OCI-LY7 (cell line): ENCODE measurements around the gene KIAA1549. TPM values are rescaled to one million over a fixed set of nuclear protein-coding genes. Genes with fewer than 3 reads are reported as not detected.

ENCODE experiments used
- BruUV-seq: library from RNA; stranded (reverse); fragments of 400-500 nt; replicated peaks from 2 replicates; lab custom pipeline; 2021; lab: Mats Ljungman, UMichigan
- CTCF ChIA-PET: fragments of 300-600 bp; sonication (Branson Sonifier 250); formaldehyde crosslinking; loops from one replicate; lab custom pipeline; 2022; ENCODE audit warnings: antibody characterized with exemption; ENCODE audit not compliant: unreplicated experiment; lab: Charles Lee
- POLR2A ChIA-PET: fragments of 300-600 bp; sonication (Branson Sonifier 250); formaldehyde crosslinking; loops from one replicate; lab custom pipeline; 2022; ENCODE audit warnings: antibody characterized with exemption; lab: Charles Lee
- DNase-seq: peaks from one replicate; pipeline ENCODE4 v3.0.0-alpha.2; 2015; ENCODE audit warnings: low spot score
- H2AFZ ChIP-seq: fragments of 200-600 bp; sonication (generic), shearing (Covaris generic); 2 replicates; pipeline ENCODE4 v1.6.1; 2014; ENCODE audit warnings: mild to moderate bottlenecking, antibody characterized with exemption, low read length, moderate library complexity
- H3K27ac ChIP-seq: fragments of 200-600 bp; sonication (generic); 2 replicates; pipeline ENCODE4 v1.5.1; 2014; ENCODE audit warnings: mixed run types, low read depth, mild to moderate bottlenecking, moderate library complexity, low read length, inconsistent platforms; ENCODE audit not compliant: poor library complexity, severe bottlenecking
- H3K36me3 ChIP-seq: fragments of 200-600 bp; sonication (generic); 2 replicates; pipeline ENCODE4 v1.6.1; 2014; ENCODE audit warnings: mild to moderate bottlenecking, antibody characterized with exemption, low read length, moderate library complexity, mixed read lengths; ENCODE audit not compliant: insufficient read depth
- H3K4me1 ChIP-seq: fragments of 200-600 bp; sonication (generic); 2 replicates; pipeline ENCODE4 v1.5.1; 2014; ENCODE audit warnings: mild to moderate bottlenecking, low read length; ENCODE audit not compliant: insufficient read depth, poor library complexity, severe bottlenecking
- H3K4me2 ChIP-seq: fragments of 200-600 bp; sonication (generic); 2 replicates; pipeline ENCODE4 v1.6.1; 2014; ENCODE audit warnings: mild to moderate bottlenecking, low read length
- H3K4me3 ChIP-seq: fragments of 200-600 bp; sonication (generic); 2 replicates; pipeline ENCODE4 v1.5.1; 2014; ENCODE audit warnings: mild to moderate bottlenecking, low read depth, low read length; ENCODE audit not compliant: poor library complexity, severe bottlenecking
- H3K79me2 ChIP-seq: fragments of 200-600 bp; sonication (generic); 2 replicates; pipeline ENCODE4 v1.6.1; 2016; ENCODE audit warnings: low read depth, mild to moderate bottlenecking, low read length, moderate library complexity, mixed read lengths; ENCODE audit not compliant: insufficient read depth
- H3K9me2 ChIP-seq: fragments of 200-600 bp; sonication (generic); 2 replicates; pipeline ENCODE4 v1.6.1; 2016; ENCODE audit warnings: mild to moderate bottlenecking, low read length, mixed read lengths; ENCODE audit not compliant: insufficient read depth
- H3K9me3 ChIP-seq: fragments of 200-600 bp; sonication (generic); 2 replicates; pipeline ENCODE4 v1.6.1; 2014; ENCODE audit warnings: mild to moderate bottlenecking, mixed run types, low read length, mixed read lengths
- H4K20me1 ChIP-seq: fragments of 200-600 bp; sonication (generic); 2 replicates; pipeline ENCODE4 v1.6.1; 2014; ENCODE audit warnings: mild to moderate bottlenecking, antibody characterized with exemption, low read length, moderate library complexity, mixed read lengths; ENCODE audit not compliant: insufficient read depth
- EZH2phosphoT487 ChIP-seq: fragments of 200-600 bp; sonication (generic); IDR thresholded peaks from 2 replicates; pipeline ENCODE4 v1.6.1; 2018; ENCODE audit warnings: low read depth, borderline replicate concordance, mild to moderate bottlenecking, mixed run types, antibody characterized with exemption, low read length, moderate library complexity, mixed read lengths
- intact Hi-C: fragments of 100-400 bp; cut with micrococcal nuclease; formaldehyde crosslinking; loops from one replicate; pipeline ENCODE4 v1.10.0; 2022; ENCODE audit not compliant: unreplicated experiment
- total RNA-seq, 2 experiments: library from RNA; depleted of rRNA in 1 of 2; stranded (reverse); fragments of >200 nt in 1 of 2; shearing (Covaris generic) in 1 of 2; gene quantifications; 2 replicates each; pipeline ENCODE4 v1.2.3, GENCODE V29; 2014 to 2022
- TF ChIP-seq, protein P1 (sequence below): fragments of 200-600 bp; sonication (generic); conservative IDR thresholded peaks from 2 replicates; pipeline ENCODE4 v1.5.1; 2014; ENCODE audit warnings: mild to moderate bottlenecking, antibody characterized with exemption, low read length, moderate library complexity, mixed read lengths

KIAA1549 gene
- total RNA-seq, 2 experiments from 2014 or later = 0.03 to 3.0 TPM

DNA sequence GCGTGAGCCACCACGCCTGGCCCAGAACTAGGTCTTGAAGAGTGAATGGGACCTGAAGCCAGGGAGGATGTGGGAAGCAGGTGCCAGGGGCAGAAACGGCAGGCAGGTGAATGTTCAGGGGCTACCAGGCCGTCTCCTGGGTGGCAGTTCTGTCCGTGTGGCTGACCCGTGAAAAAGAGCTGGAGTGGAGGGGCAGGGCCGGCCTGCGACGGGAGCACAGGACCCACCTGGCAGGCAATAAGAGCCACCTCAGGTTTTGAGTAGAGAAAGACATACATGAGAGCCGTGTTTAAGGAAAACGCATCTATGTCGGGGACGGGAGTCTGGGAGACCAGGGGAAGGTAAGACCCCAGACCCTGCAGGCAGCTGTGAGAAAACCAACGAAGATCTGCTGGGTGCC, 112.5 kb downstream of the KIAA1549 start:
- no peaks in the 10 kb centered on the region for H3K9me3 ChIP-seq
- no peak for TF ChIP-seq EZH2phosphoT487
- TF ChIP-seq, protein P1, sequence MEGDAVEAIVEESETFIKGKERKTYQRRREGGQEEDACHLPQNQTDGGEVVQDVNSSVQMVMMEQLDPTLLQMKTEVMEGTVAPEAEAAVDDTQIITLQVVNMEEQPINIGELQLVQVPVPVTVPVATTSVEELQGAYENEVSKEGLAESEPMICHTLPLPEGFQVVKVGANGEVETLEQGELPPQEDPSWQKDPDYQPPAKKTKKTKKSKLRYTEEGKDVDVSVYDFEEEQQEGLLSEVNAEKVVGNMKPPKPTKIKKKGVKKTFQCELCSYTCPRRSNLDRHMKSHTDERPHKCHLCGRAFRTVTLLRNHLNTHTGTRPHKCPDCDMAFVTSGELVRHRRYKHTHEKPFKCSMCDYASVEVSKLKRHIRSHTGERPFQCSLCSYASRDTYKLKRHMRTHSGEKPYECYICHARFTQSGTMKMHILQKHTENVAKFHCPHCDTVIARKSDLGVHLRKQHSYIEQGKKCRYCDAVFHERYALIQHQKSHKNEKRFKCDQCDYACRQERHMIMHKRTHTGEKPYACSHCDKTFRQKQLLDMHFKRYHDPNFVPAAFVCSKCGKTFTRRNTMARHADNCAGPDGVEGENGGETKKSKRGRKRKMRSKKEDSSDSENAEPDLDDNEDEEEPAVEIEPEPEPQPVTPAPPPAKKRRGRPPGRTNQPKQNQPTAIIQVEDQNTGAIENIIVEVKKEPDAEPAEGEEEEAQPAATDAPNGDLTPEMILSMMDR = no peak
- no TSS peak for BruUV-seq
- H4K20me1 ChIP-seq = no peaks in the 10 kb centered on the region
- CTCF ChIA-PET = no interaction called here
- POLR2A ChIA-PET = interaction anchor here (0.5 kb wide), 1 partner anchor 80 kb away, joined by 5 read pairs; no protein-coding TSS in a partner anchor
- no peak for DNase-seq
- H3K4me2 ChIP-seq = no peak overlapping the region
- no peaks in the 10 kb centered on the region for H3K9me2 ChIP-seq
- no peaks in the 10 kb centered on the region for H3K4me1 ChIP-seq
- no peak overlapping the region for H3K4me3 ChIP-seq
- H3K36me3 ChIP-seq = no peaks in the 10 kb centered on the region
- intact Hi-C loops = loop anchor here (5.0 kb wide), 1 partner anchor 131 kb away; no protein-coding TSS in a partner anchor
- no peak overlapping the region for H3K27ac ChIP-seq
- no peaks in the 10 kb centered on the region for H3K79me2 ChIP-seq
- no peak overlapping the region for H2AFZ ChIP-seq

DNA sequence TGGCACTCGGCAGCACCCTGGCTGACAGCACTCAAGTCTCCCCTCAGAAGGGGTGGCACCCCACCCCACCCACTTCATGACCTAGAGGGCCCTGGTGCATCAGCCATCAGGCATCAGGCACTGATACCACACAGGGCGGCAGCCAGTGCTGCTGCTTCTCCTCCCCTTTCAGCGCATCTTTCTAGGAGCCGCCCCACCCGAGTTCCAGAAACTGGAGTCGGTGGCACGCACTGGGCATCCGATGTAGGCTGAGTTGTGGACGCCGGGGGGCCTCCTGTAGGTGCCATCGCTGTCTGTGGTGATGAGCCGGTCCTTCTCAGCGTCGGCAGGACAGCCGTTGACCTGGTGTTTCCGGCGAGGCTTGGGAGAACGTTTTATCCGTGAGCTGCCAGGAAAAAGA, 113.4 kb downstream of the KIAA1549 start:
- no peak for TF ChIP-seq EZH2phosphoT487
- TF ChIP-seq, protein P1 = no peak
- H3K36me3 ChIP-seq = no peaks in the 10 kb centered on the region
- H3K9me2 ChIP-seq = no peaks in the 10 kb centered on the region
- H3K4me1 ChIP-seq = no peaks in the 10 kb centered on the region
- CTCF ChIA-PET = no interaction called here
- no TSS peak for BruUV-seq
- H3K79me2 ChIP-seq = no peaks in the 10 kb centered on the region
- H3K27ac ChIP-seq = no peak overlapping the region
- no peaks in the 10 kb centered on the region for H4K20me1 ChIP-seq
- intact Hi-C loops = loop anchor here (5.0 kb wide), 1 partner anchor 130 kb away; no protein-coding TSS in a partner anchor
- no peaks in the 10 kb centered on the region for H3K9me3 ChIP-seq
- H3K4me3 ChIP-seq = no peak overlapping the region
- H3K4me2 ChIP-seq = no peak overlapping the region
- POLR2A ChIA-PET = no interaction called here
- no peak overlapping the region for H2AFZ ChIP-seq
- no peak for DNase-seq

DNA sequence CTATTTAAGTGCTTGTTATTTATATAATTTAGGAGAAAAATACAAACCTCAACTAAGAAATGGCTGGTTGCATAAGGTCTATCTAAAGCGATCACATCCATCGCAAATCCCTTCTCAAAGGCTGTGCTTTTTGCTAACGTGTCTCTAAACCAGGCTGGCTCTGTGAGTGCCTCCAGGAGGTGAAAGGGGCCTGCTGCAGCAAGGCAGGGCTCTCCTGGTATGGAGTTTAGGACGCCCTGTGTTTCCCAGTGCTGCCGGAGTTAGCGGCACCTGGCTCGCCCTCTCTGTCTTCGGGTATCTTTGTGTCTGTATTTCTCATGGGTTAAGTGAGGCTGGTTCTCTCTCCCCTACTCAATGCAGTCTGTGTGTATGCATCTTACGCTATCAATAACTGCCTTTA, 114.8 kb downstream of the KIAA1549 start:
- no peak for DNase-seq
- H3K27ac ChIP-seq = no peak overlapping the region
- no peaks in the 10 kb centered on the region for H3K9me3 ChIP-seq
- H3K4me2 ChIP-seq = no peak overlapping the region
- H2AFZ ChIP-seq = no peak overlapping the region
- intact Hi-C loops = loop anchor here (5.0 kb wide), 1 partner anchor 129 kb away; no protein-coding TSS in a partner anchor
- no TSS peak for BruUV-seq
- H3K36me3 ChIP-seq = no peaks in the 10 kb centered on the region
- H4K20me1 ChIP-seq = no peaks in the 10 kb centered on the region
- H3K79me2 ChIP-seq = no peaks in the 10 kb centered on the region
- H3K4me1 ChIP-seq = no peaks in the 10 kb centered on the region
- ChIA-PET CTCF (no interaction called here), POLR2A (no interaction called here)
- TF ChIP-seq, protein P1 = no peak
- no peak for TF ChIP-seq EZH2phosphoT487
- H3K4me3 ChIP-seq = no peak overlapping the region
- H3K9me2 ChIP-seq = no peaks in the 10 kb centered on the region
